ENCODE measurements around the gene SCAPER.

SCAPER gene

GRCh38 chr15:76669521-76670207, 235.5 kb downstream of the SCAPER start:
- ChIA-PET CTCF (interaction anchor here (0.6 kb wide), 1 partner anchor 22 kb away, joined by 3 read pairs; no protein-coding TSS in a partner anchor), POLR2A (interaction anchor here (0.6 kb wide), 1 partner anchor 37 kb away, joined by 4 read pairs; no protein-coding TSS in a partner anchor)
- Histone ChIP-seq H3K9me3 (ENCODE audit: control insufficient read depth, insufficient read depth, low read depth, low read length) (no peaks in the 10 kb centered on the region), H3K27ac (ENCODE audit: extremely low read depth, low read depth, low read length) (no peak overlapping the region), H3K36me3 (ENCODE audit: control insufficient read depth in 2 of 2, insufficient read depth in 1 of 2, low read length in 2 of 2) (peaks cover 0 to 3% of the 10 kb centered on the region in 2 experiments; a peak in 1 of 3 replicates), H3K4me1 (ENCODE audit: control insufficient read depth, insufficient read depth, low read length) (no peaks in the 10 kb centered on the region), H3K4me3 (ENCODE audit: low read depth, low read length) (no peak overlapping the region)
- TF ChIP-seq, protein P1, sequence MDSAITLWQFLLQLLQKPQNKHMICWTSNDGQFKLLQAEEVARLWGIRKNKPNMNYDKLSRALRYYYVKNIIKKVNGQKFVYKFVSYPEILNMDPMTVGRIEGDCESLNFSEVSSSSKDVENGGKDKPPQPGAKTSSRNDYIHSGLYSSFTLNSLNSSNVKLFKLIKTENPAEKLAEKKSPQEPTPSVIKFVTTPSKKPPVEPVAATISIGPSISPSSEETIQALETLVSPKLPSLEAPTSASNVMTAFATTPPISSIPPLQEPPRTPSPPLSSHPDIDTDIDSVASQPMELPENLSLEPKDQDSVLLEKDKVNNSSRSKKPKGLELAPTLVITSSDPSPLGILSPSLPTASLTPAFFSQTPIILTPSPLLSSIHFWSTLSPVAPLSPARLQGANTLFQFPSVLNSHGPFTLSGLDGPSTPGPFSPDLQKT (IDR thresholded peaks at IDR 0.05; ENCODE audit: borderline replicate concordance, low read depth, low read length): no peak
- TF ChIP-seq ZNF791 (tag by site-specific recombination; IDR thresholded peaks at IDR 0.05) (no peak), ZBTB44 (tag by site-specific recombination; IDR thresholded peaks at IDR 0.05) (no peak), TRIM28 (IDR thresholded peaks at IDR 0.05; ENCODE audit: borderline replicate concordance, low read length) (no peak), ZNF510 (tag by site-specific recombination; IDR thresholded peaks at IDR 0.05; ENCODE audit: insufficient replicate concordance) (no peak), ZXDB (tag by site-specific recombination; IDR thresholded peaks at IDR 0.05) (no peak), ZNF529 (tag by site-specific recombination; IDR thresholded peaks at IDR 0.05; ENCODE audit: insufficient replicate concordance) (no peak)

DNA sequence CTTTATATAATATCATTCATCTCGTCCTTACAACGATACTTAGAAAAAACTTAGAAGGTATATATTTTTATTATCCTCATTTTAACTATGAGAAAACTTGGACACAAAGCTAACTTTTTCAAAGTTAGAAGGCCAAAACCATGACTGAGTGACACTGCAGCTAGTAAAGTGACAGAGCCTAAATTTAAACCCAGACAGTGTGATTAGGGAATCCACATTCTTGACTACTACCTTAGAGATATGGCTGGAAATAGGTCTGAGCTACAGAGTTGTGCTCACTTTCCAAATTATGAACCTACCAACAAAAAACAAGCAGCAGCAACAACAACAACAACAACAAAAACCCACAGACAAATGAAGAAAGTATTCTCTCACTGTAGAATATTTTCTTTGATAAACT, 236.2 kb downstream of the SCAPER start:
- CTCF ChIA-PET: no interaction called here
- TF ChIP-seq ZFP41 (tag by site-specific recombination; IDR thresholded peaks at IDR 0.05; ENCODE audit: borderline replicate concordance) (no peak), ZNF398 (tag by site-specific recombination; IDR thresholded peaks at IDR 0.05) (no peak), ZNF514 (tag by site-specific recombination; IDR thresholded peaks at IDR 0.05) (no peak), GFI1B (tag by site-specific recombination; IDR thresholded peaks at IDR 0.05) (no peak), ZNF391 (tag by site-specific recombination; IDR thresholded peaks at IDR 0.05; ENCODE audit: borderline replicate concordance, low read depth) (no peak), ZBTB49 (tag by site-specific recombination; IDR thresholded peaks at IDR 0.05; ENCODE audit: low read depth) (no peak), ZBTB6 (tag by site-specific recombination; IDR thresholded peaks at IDR 0.05) (no peak), ZNF792 (tag by site-specific recombination; IDR thresholded peaks at IDR 0.05) (no peak), ZNF664 (tag by site-specific recombination; IDR thresholded peaks at IDR 0.05) (no peak), ZNF174 (tag by site-specific recombination; IDR thresholded peaks at IDR 0.05) (no peak), BCL11A (tag by site-specific recombination; IDR thresholded peaks at IDR 0.05; ENCODE audit: low read depth) (no peak)
- TF ChIP-seq, protein P2, sequence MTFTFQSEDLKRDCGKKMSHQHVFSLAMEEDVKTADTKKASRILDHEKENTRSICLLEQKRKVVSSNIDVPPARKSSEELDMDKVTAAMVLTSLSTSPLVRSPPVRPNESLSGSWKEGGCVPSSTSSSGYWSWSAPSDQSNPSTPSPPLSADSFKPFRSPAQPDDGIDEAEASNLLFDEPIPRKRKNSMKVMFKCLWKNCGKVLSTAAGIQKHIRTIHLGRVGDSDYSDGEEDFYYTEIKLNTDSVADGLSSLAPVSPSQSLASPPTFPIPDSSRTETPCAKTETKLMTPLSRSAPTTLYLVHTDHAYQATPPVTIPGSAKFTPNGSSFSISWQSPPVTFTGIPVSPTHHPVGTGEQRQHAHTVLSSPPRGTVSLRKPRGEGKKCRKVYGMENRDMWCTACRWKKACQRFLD (tag by site-specific recombination; IDR thresholded peaks at IDR 0.05): no peak
- Histone ChIP-seq H3K27ac (ENCODE audit: extremely low read depth, low read depth, low read length) (no peak overlapping the region), H3K4me1 (ENCODE audit: control insufficient read depth, insufficient read depth, low read length) (no peaks in the 10 kb centered on the region), H3K36me3 (ENCODE audit: control insufficient read depth in 2 of 2, insufficient read depth in 1 of 2, low read length in 2 of 2) (peaks cover 0 to 3% of the 10 kb centered on the region in 2 experiments; a peak in 2 of 3 replicates), H3K4me3 (ENCODE audit: low read depth, low read length) (no peak overlapping the region), H3K9me3 (ENCODE audit: control insufficient read depth, insufficient read depth, low read depth, low read length) (no peaks in the 10 kb centered on the region)
- POLR2A ChIA-PET: interaction anchor here (0.6 kb wide), 1 partner anchor 37 kb away, joined by 4 read pairs; no protein-coding TSS in a partner anchor

Measured in HEK293 (cell line).